Thyroid gland (tissue), 4 donors: ENCODE data around the gene NRG3. TPM values are rescaled to one million over a fixed set of nuclear protein-coding genes. Genes with fewer than 3 reads are reported as not detected.

Experiments used
- DNase-seq, 2 donors: peaks; one replicate each; pipeline ENCODE4 v3.0.0-alpha.2; 2019
- H3K27ac ChIP-seq, 3 donors: fragments of 200-600 bp; sonication (generic); 1 replicate in 2 of 3; 2 replicates in 1 of 3; pipeline ENCODE4 v1.5.1; 2016 to 2019; ENCODE audit warnings: mild to moderate bottlenecking in 1 of 3, moderate library complexity in 1 of 3
- H3K27me3 ChIP-seq: fragments of 200-600 bp; sonication (generic); one replicate; pipeline ENCODE4 v1.5.1; 2019
- H3K36me3 ChIP-seq, 2 donors: fragments of 200-600 bp; sonication (generic); one replicate each; pipeline ENCODE4 v1.5.1; 2016 to 2019
- H3K4me1 ChIP-seq, 2 donors: fragments of 200-600 bp; sonication (generic); one replicate each; pipeline ENCODE4 v1.5.1; 2017 to 2019
- H3K4me3 ChIP-seq, 3 donors: fragments of 200-600 bp; sonication (generic); replicated peaks in 1 of 3; 1 replicate in 2 of 3; 2 replicates in 1 of 3; pipeline ENCODE4 v1.5.1; 2016; ENCODE audit warnings: mild to moderate bottlenecking in 1 of 3
- H3K9me3 ChIP-seq: fragments of 200-600 bp; sonication (generic); one replicate; pipeline ENCODE4 v1.5.1; 2017
- CTCF ChIP-seq, 6 experiments: fragments of 200-600 bp in 3 of 6; fragments of 450-650 bp in 3 of 6; sonication (generic) in 3 of 6; IDR thresholded peaks; one replicate each; pipeline ENCODE4 v1.5.1; 2016 to 2019; ENCODE audit warnings: antibody characterized with exemption in 6 of 6, mild to moderate bottlenecking in 2 of 6, inconsistent platforms in 1 of 6, moderate library complexity in 1 of 6
- POLR2A ChIP-seq, 2 donors: fragments of 450-650 bp; IDR thresholded peaks; one replicate each; pipeline ENCODE4 v1.6.1; 2017; ENCODE audit warnings: antibody characterized with exemption in 2 of 2, mild to moderate bottlenecking in 2 of 2, moderate library complexity in 1 of 2
- WGBS, 2 donors: methylation state at CpG; one replicate each; pipeline ENCODE4 v1.1.5; 2017; 5-methylcytosine and 5-hydroxymethylcytosine counted together
- intact Hi-C: fragments of 100-400 bp; cut with DNase I; formaldehyde crosslinking; loops from one replicate; pipeline ENCODE4 v1.15.1; 2023
- total RNA-seq, 4 donors: library from RNA; depleted of rRNA; stranded (reverse); fragments of >200 nt; gene quantifications; one replicate each; pipeline ENCODE4 v1.2.3, GENCODE V29; 2016

The NRG3 gene
- total RNA-seq, 4 donors from 2014 or later, result 0.67 to 1.8 (median 1.3) TPM

GRCh38 chr10:82277591-82277990 lies 402.6 kb downstream of the NRG3 start:
- H3K9me3 ChIP-seq, result no peaks in the 10 kb centered on the region
- no peak overlapping the region for H3K27ac ChIP-seq
- no peaks in the 10 kb centered on the region for H3K27me3 ChIP-seq
- no peaks in the 10 kb centered on the region for H3K4me1 ChIP-seq
- H3K36me3 ChIP-seq, result no peaks in the 10 kb centered on the region
- TF ChIP-seq CTCF (IDR thresholded peaks at IDR 0.05) (no peak), POLR2A (IDR thresholded peaks at IDR 0.05) (no peak)
- H3K4me3 ChIP-seq, result no peak overlapping the region
- WGBS, 2 donors, result 87 to 91% methylated on average over 1 of the region's 1 CpG
- intact Hi-C loops, result no loop called here
- no peak for DNase-seq

GRCh38 chr10:82278401-82279182 lies 403.6 kb downstream of the NRG3 start:
- no peak for DNase-seq
- no peaks in the 10 kb centered on the region for H3K4me1 ChIP-seq
- intact Hi-C loops, result no loop called here
- no peak overlapping the region for H3K27ac ChIP-seq
- no peaks in the 10 kb centered on the region for H3K36me3 ChIP-seq
- TF ChIP-seq POLR2A (IDR thresholded peaks at IDR 0.05) (no peak), CTCF (IDR thresholded peaks at IDR 0.05) (no peak)
- no peaks in the 10 kb centered on the region for H3K9me3 ChIP-seq
- no peak overlapping the region for H3K4me3 ChIP-seq
- WGBS, 2 donors, result 47 to 53% methylated on average over 10 of the region's 10 CpGs
- H3K27me3 ChIP-seq, result no peaks in the 10 kb centered on the region

- H3K4me3 ChIP-seq, result no peak overlapping the region
- H3K4me1 ChIP-seq, result no peaks in the 10 kb centered on the region
- intact Hi-C loops, result no loop called here
- H3K27ac ChIP-seq, result no peak overlapping the region
- H3K9me3 ChIP-seq, result no peaks in the 10 kb centered on the region
- no peak for DNase-seq
- TF ChIP-seq POLR2A (IDR thresholded peaks at IDR 0.05) (no peak), CTCF (IDR thresholded peaks at IDR 0.05) (no peak)
- no peaks in the 10 kb centered on the region for H3K27me3 ChIP-seq
- no peaks in the 10 kb centered on the region for H3K36me3 ChIP-seq
- 72 to 81% methylated on average over 8 of the region's 8 CpGs for WGBS, 2 donors
These were observed 407.9 kb downstream of the NRG3 start for GRCh38 chr10:82282782-82283456.

- no peak for TF ChIP-seq CTCF (IDR thresholded peaks at IDR 0.05)
- TF ChIP-seq POLR2A (IDR thresholded peaks at IDR 0.05), result no peak
- DNase-seq, result no peak
- Histone ChIP-seq H3K4me3 (no peak overlapping the region), H3K27ac (no peak overlapping the region), H3K27me3 (no peaks in the 10 kb centered on the region), H3K36me3 (no peaks in the 10 kb centered on the region), H3K4me1 (no peaks in the 10 kb centered on the region), H3K9me3 (no peaks in the 10 kb centered on the region)
- 93 to 98% methylated on average over 2 of the region's 2 CpGs for WGBS, 2 donors
- intact Hi-C loops, result no loop called here
These were observed 409.2 kb downstream of the NRG3 start for GRCh38 chr10:82284180-82284579.

- H3K9me3 ChIP-seq, result no peaks in the 10 kb centered on the region
- H3K27me3 ChIP-seq, result no peaks in the 10 kb centered on the region
- intact Hi-C loops, result no loop called here
- H3K4me1 ChIP-seq, result no peaks in the 10 kb centered on the region
- no peak overlapping the region for H3K27ac ChIP-seq
- TF ChIP-seq POLR2A (IDR thresholded peaks at IDR 0.05) (no peak), CTCF (IDR thresholded peaks at IDR 0.05) (no peak)
- DNase-seq, result no peak
- H3K36me3 ChIP-seq, result no peaks in the 10 kb centered on the region
- no peak overlapping the region for H3K4me3 ChIP-seq
- 81 to 90% methylated on average over 6 of the region's 6 CpGs for WGBS, 2 donors
These were observed 413.5 kb downstream of the NRG3 start for GRCh38 chr10:82288461-82288881.
